Sigmoid colon (tissue), 7 donors: ENCODE data around the gene GUK1. TPM values are rescaled to one million over a fixed set of nuclear protein-coding genes. Genes with fewer than 3 reads are reported as not detected.

Experiments
- DNase-seq: peaks from one replicate; pipeline ENCODE4 v3.0.0-alpha.2; 2019
- H3K27ac ChIP-seq, 4 donors: fragments of 200-600 bp; sonication (generic); one replicate each; pipeline ENCODE4 v1.5.1; 2016 to 2019; ENCODE audit warnings: mild to moderate bottlenecking in 1 of 4
- H3K27me3 ChIP-seq, 3 donors: fragments of 200-600 bp; sonication (generic); one replicate each; pipeline ENCODE4 v1.5.1; 2019; ENCODE audit warnings: mild to moderate bottlenecking in 1 of 3
- H3K36me3 ChIP-seq, 4 donors: fragments of 200-600 bp; sonication (generic); one replicate each; pipeline ENCODE4 v1.5.1; 2016 to 2019
- H3K4me1 ChIP-seq, 4 donors: fragments of 200-600 bp; sonication (generic); one replicate each; pipeline ENCODE4 v1.5.1; 2017 to 2019
- H3K4me3 ChIP-seq, 4 donors: fragments of 200-600 bp; sonication (generic); one replicate each; pipeline ENCODE4 v1.5.1; 2017 to 2019; ENCODE audit warnings: mild to moderate bottlenecking in 2 of 4, moderate library complexity in 1 of 4
- H3K9me3 ChIP-seq, 4 donors: fragments of 200-600 bp in 3 of 4; sonication (generic) in 3 of 4; one replicate each; pipeline versions ENCODE4 v1.5.1 to v1.6.1; 2013 to 2019
- EP300 ChIP-seq, 4 donors: sonication (generic); formaldehyde crosslinking; IDR thresholded peaks; one replicate each; pipeline ENCODE4 v1.6.1; 2017; ENCODE audit warnings: antibody characterized with exemption in 4 of 4
- POLR2A ChIP-seq, 2 donors: fragments of 450-650 bp; IDR thresholded peaks; one replicate each; pipeline ENCODE4 v1.6.1; 2016; ENCODE audit warnings: antibody characterized with exemption in 2 of 2, mild to moderate bottlenecking in 2 of 2, moderate library complexity in 2 of 2
- POLR2AphosphoS5 ChIP-seq, 4 donors: sonication (generic); formaldehyde crosslinking; IDR thresholded peaks; one replicate each; pipeline ENCODE4 v1.6.1; 2017; ENCODE audit warnings: antibody characterized with exemption in 4 of 4
- WGBS, 2 donors: extraction: QIAGEN DNeasy Blood & Tissue Kit; methylation state at CpG; one replicate each; pipeline ENCODE4 v1.1.7; 2013; 5-methylcytosine and 5-hydroxymethylcytosine counted together
- intact Hi-C: fragments of 100-400 bp; cut with DNase I; formaldehyde crosslinking; loops from one replicate; pipeline ENCODE4 v1.15.1; 2023
- polyA plus RNA-seq, 3 donors: library from polyadenylated mRNA; stranded (reverse); fragments of 200-250 nt; gene quantifications; one replicate each; pipeline ENCODE4 v1.2.3, GENCODE V29; 2013
- total RNA-seq, 4 donors: library from RNA; depleted of rRNA; stranded (reverse); fragments of >200 nt; gene quantifications; one replicate each; pipeline ENCODE4 v1.1.0, GENCODE V29; 2016
- TF ChIP-seq, protein P1 (sequence below), 4 experiments: fragments of 450-650 bp in 3 of 4; fragments of 200-600 bp in 1 of 4; IDR thresholded peaks; one replicate each; pipeline ENCODE4 v1.5.1; 2016 to 2019; ENCODE audit warnings: antibody characterized with exemption in 4 of 4, mild to moderate bottlenecking in 3 of 4, moderate library complexity in 2 of 4
- donor health status: healthy with polysubstance abuse.
- donor health status: Bipolar disorder and iron deficiency.
- donor health status: healthy.

GUK1 gene
- total and polyA plus RNA-seq, 7 donors = 225 to 668 (median 366) TPM

DNA sequence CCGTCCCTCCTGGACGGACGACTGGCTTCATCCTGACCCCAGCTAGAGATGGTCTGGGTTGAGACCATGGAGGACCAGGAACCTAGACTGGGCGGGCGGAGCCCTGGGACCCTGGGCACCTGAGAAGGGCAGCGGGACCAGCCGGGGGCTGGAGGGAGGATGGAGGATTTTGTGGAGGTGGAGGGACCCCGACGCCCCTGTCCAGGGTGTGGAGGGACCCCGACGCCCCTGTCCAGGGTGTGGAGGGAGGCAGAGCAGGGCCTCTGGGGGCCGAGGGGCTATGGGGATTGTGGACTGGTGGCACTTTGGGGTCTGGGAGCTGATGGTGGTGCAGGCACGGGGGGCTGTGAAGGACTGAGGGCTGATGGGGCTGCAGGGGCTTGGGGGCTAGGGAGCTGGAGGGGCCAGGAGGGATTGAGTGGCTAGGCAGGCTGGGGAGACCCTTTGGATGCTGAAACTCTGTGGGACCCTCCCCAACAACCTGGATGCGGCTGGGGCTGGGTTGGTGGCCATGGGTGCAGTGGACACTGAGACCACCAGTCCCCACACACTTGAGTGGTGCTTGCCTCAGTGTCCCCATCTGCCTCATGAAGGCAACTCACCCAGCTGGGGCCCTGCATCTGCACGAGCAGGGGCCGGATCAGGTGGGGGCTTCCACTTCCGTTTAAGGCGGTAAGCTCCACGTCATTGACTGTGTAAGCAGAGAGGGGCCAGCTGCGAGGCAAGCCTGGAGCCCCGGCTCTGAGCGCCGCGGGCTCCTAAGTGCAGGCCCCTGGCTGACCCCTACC is 17.1 kb downstream of the GUK1 start:
- Histone ChIP-seq H3K9me3 (no peaks in the 10 kb centered on the region), H3K4me3 (no peak overlapping the region), H3K4me1 (peaks cover 0 to 11% (median 4%) of the 10 kb centered on the region in 4 donors), H3K27ac (no peak overlapping the region), H3K27me3 (peaks cover 0 to 4% (median under 1%) of the 10 kb centered on the region in 3 donors), H3K36me3 (no peaks in the 10 kb centered on the region)
- TF ChIP-seq POLR2A (IDR thresholded peaks at IDR 0.05) (no peak), EP300 (IDR thresholded peaks at IDR 0.05) (no peak), POLR2AphosphoS5 (IDR thresholded peaks at IDR 0.05) (no peak)
- TF ChIP-seq, protein P1, sequence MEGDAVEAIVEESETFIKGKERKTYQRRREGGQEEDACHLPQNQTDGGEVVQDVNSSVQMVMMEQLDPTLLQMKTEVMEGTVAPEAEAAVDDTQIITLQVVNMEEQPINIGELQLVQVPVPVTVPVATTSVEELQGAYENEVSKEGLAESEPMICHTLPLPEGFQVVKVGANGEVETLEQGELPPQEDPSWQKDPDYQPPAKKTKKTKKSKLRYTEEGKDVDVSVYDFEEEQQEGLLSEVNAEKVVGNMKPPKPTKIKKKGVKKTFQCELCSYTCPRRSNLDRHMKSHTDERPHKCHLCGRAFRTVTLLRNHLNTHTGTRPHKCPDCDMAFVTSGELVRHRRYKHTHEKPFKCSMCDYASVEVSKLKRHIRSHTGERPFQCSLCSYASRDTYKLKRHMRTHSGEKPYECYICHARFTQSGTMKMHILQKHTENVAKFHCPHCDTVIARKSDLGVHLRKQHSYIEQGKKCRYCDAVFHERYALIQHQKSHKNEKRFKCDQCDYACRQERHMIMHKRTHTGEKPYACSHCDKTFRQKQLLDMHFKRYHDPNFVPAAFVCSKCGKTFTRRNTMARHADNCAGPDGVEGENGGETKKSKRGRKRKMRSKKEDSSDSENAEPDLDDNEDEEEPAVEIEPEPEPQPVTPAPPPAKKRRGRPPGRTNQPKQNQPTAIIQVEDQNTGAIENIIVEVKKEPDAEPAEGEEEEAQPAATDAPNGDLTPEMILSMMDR (IDR thresholded peaks at IDR 0.05) = no peak
- peak; percentile 61 for DNase-seq
- 60 to 75% methylated on average over 24 of the region's 24 CpGs for WGBS, 2 donors
- intact Hi-C loops = no loop called here

DNA sequence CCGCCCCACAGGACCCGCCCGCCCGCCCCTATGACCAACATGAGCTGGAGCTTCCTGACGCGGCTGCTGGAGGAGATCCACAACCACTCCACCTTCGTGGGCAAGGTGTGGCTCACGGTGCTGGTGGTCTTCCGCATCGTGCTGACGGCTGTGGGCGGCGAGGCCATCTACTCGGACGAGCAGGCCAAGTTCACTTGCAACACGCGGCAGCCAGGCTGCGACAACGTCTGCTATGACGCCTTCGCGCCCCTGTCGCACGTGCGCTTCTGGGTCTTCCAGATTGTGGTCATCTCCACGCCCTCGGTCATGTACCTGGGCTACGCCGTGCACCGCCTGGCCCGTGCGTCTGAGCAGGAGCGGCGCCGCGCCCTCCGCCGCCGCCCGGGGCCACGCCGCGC is 17.6 kb downstream of the GUK1 start:
- TF ChIP-seq, protein P1 (IDR thresholded peaks at IDR 0.05) = no peak
- TF ChIP-seq EP300 (IDR thresholded peaks at IDR 0.05) (no peak), POLR2A (IDR thresholded peaks at IDR 0.05) (no peak), POLR2AphosphoS5 (IDR thresholded peaks at IDR 0.05) (no peak)
- no peaks in the 10 kb centered on the region for H3K9me3 ChIP-seq
- 70 to 78% methylated on average over 43 of the region's 43 CpGs for WGBS, 2 donors
- no peak overlapping the region for H3K4me3 ChIP-seq
- no peak for DNase-seq
- H3K27me3 ChIP-seq = peaks cover 2 to 7% (median 4%) of the 10 kb centered on the region in 3 donors
- no peak overlapping the region for H3K27ac ChIP-seq
- peaks cover 0 to 12% (median 5%) of the 10 kb centered on the region in 4 donors for H3K4me1 ChIP-seq
- no peaks in the 10 kb centered on the region for H3K36me3 ChIP-seq
- intact Hi-C loops = no loop called here

DNA sequence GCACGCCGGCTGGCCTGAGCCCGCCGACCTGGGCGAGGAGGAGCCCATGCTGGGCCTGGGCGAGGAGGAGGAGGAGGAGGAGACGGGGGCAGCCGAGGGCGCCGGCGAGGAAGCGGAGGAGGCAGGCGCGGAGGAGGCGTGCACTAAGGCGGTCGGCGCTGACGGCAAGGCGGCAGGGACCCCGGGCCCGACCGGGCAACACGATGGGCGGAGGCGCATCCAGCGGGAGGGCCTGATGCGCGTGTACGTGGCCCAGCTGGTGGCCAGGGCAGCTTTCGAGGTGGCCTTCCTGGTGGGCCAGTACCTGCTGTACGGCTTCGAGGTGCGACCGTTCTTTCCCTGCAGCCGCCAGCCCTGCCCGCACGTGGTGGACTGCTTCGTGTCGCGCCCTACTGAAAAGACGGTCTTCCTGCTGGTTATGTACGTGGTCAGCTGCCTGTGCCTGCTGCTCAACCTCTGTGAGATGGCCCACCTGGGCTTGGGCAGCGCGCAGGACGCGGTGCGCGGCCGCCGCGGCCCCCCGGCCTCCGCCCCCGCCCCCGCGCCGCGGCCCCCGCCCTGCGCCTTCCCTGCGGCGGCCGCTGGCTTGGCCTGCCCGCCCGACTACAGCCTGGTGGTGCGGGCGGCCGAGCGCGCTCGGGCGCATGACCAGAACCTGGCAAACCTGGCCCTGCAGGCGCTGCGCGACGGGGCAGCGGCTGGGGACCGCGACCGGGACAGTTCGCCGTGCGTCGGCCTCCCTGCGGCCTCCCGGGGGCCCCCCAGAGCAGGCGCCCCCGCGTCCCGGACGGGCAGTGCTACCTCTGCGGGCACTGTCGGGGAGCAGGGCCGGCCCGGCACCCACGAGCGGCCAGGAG is 18.3 kb downstream of the GUK1 start:
- no peak for DNase-seq
- H3K4me1 ChIP-seq = peaks cover 0 to 19% (median 11%) of the 10 kb centered on the region in 4 donors
- 56 to 74% methylated on average over 98 of the region's 98 CpGs for WGBS, 2 donors

DNA sequence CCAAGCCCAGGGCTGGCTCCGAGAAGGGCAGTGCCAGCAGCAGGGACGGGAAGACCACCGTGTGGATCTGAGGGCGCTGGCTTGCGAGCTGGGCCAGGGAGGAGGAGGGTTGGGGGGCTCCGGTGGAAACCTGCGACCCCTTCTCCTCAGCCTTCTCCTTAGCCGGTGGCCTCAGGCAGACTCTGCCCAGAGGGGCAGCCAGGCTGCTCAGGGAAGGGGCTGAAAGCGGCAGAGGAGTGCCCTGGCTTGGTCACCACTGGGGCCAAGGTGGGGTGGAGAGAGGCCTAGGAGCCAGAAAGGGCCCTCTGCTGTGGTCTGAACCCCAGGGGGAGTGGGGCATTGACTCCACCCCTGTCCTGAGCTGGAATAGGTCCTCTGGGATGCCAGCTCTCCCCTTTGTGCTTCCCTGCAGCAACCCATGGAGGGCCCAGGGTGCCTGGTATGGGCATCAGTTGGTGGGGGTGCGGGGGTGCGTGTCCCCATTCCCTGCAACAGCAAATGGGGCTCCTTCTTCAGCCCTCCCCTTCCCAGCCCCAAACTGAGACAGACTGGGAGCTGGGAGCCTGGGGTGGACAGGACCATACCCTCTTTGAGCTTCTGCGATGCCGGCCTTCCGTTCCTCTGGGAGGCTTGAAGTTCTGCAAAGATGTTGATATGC is 19.1 kb downstream of the GUK1 start:
- Histone ChIP-seq H3K27me3 (peaks cover 7 to 21% (median 10%) of the 10 kb centered on the region in 3 donors), H3K4me3 (no peak overlapping the region), H3K36me3 (no peaks in the 10 kb centered on the region), H3K9me3 (no peaks in the 10 kb centered on the region), H3K27ac (no peak overlapping the region), H3K4me1 (peaks cover 0 to 19% (median 12%) of the 10 kb centered on the region in 4 donors)
- TF ChIP-seq POLR2A (IDR thresholded peaks at IDR 0.05) = no peak
- TF ChIP-seq POLR2AphosphoS5 (IDR thresholded peaks at IDR 0.05) = no peak
- no peak for TF ChIP-seq EP300 (IDR thresholded peaks at IDR 0.05)
- TF ChIP-seq, protein P1 (IDR thresholded peaks at IDR 0.05) = no peak
- intact Hi-C loops = no loop called here
- 83 to 88% methylated on average over 14 of the region's 14 CpGs for WGBS, 2 donors
- DNase-seq = no peak

More for the DNA sequence above, 18.3 kb downstream of the GUK1 start:
- TF ChIP-seq, protein P1 (IDR thresholded peaks at IDR 0.05) = no peak
- TF ChIP-seq POLR2AphosphoS5 (IDR thresholded peaks at IDR 0.05) (no peak), EP300 (IDR thresholded peaks at IDR 0.05) (no peak), POLR2A (IDR thresholded peaks at IDR 0.05) (no peak)
- intact Hi-C loops = no loop called here
- Histone ChIP-seq H3K4me3 (no peak overlapping the region), H3K9me3 (no peaks in the 10 kb centered on the region), H3K27me3 (peaks cover 7 to 13% (median 8%) of the 10 kb centered on the region in 3 donors), H3K36me3 (no peaks in the 10 kb centered on the region), H3K27ac (no peak overlapping the region)
